Glutamatergic neuron (in vitro differentiated cells): ENCODE results near the gene RPS28. TPM values are rescaled to one million over a fixed set of nuclear protein-coding genes. Genes with fewer than 3 reads are reported as not detected.
A peak's percentile ranks its signal among the peaks of the same experiment; 100 is the strongest.
"Not testable (repeated sequence)": the region's sequence is repeated elsewhere in the genome, so short reads cannot be mapped to it uniquely, and the experiment has no call there.

Experiments
- DNase-seq: peaks from one replicate; pipeline ENCODE4 v3.0.0; 2022
- H3K27ac Mint-ChIP-seq: one replicate; pipeline ENCODE4 v1.8.0; 2020; ENCODE audit warnings: mild to moderate bottlenecking, mixed read lengths, inconsistent platforms; ENCODE audit not compliant: unreplicated experiment
- H3K27me3 Mint-ChIP-seq: one replicate; pipeline ENCODE4 v1.8.0; 2020; ENCODE audit warnings: mild to moderate bottlenecking, moderate library complexity, mixed read lengths, inconsistent platforms; ENCODE audit not compliant: unreplicated experiment
- H3K36me3 Mint-ChIP-seq: one replicate; pipeline ENCODE4 v1.8.0; 2020; ENCODE audit warnings: mild to moderate bottlenecking, mixed read lengths, inconsistent platforms; ENCODE audit not compliant: unreplicated experiment
- H3K4me1 Mint-ChIP-seq: one replicate; pipeline ENCODE4 v1.8.0; 2020; ENCODE audit warnings: mild to moderate bottlenecking, low read depth, mixed read lengths, inconsistent platforms; ENCODE audit not compliant: unreplicated experiment
- H3K4me3 Mint-ChIP-seq: one replicate; pipeline ENCODE4 v1.8.0; 2020; ENCODE audit warnings: mild to moderate bottlenecking, mixed read lengths, inconsistent platforms; ENCODE audit not compliant: unreplicated experiment
- H3K9me3 Mint-ChIP-seq: one replicate; pipeline ENCODE4 v1.8.0; 2020; ENCODE audit warnings: mild to moderate bottlenecking, moderate library complexity, mixed read lengths, inconsistent platforms; ENCODE audit not compliant: unreplicated experiment
- long read RNA-seq: library from polyadenylated mRNA; unstranded; transcript quantifications from one replicate; pipeline ENCODE4 v2.0.0, GENCODE V29; 2020; ENCODE audit not compliant: unreplicated experiment
- total RNA-seq: library from RNA; stranded (reverse); fragmentation: NEBNext Ultra II Directional; extraction: Animal tissue kit (Norgen Biotek cat#: 25700); gene quantifications from one replicate; pipeline ENCODE4 v1.2.1, GENCODE V29; 2021; ENCODE audit not compliant: unreplicated experiment
- TF ChIP-seq, protein P1 (sequence below): fragments of 200-600 bp; sonication (generic); IDR thresholded peaks from one replicate; pipeline ENCODE4 v1.5.0; 2021; ENCODE audit not compliant: partially characterized antibody, unreplicated experiment

RPS28 gene
- 1,030 TPM for total RNA-seq
- long read RNA-seq, transcript RPS28-203 (4 exons, 1,326 nt), result major isoform, 396 of 420 reads
- long read RNA-seq, transcript RPS28-202 (3 exons, 1,523 nt), result minor isoform, 9 of 420 reads
- long read RNA-seq, partial matches to known transcripts, result 0 of 420 reads
- long read RNA-seq, other reads (novel, unspliced or antisense), result 14 of 420 reads

- TF ChIP-seq, protein P1, sequence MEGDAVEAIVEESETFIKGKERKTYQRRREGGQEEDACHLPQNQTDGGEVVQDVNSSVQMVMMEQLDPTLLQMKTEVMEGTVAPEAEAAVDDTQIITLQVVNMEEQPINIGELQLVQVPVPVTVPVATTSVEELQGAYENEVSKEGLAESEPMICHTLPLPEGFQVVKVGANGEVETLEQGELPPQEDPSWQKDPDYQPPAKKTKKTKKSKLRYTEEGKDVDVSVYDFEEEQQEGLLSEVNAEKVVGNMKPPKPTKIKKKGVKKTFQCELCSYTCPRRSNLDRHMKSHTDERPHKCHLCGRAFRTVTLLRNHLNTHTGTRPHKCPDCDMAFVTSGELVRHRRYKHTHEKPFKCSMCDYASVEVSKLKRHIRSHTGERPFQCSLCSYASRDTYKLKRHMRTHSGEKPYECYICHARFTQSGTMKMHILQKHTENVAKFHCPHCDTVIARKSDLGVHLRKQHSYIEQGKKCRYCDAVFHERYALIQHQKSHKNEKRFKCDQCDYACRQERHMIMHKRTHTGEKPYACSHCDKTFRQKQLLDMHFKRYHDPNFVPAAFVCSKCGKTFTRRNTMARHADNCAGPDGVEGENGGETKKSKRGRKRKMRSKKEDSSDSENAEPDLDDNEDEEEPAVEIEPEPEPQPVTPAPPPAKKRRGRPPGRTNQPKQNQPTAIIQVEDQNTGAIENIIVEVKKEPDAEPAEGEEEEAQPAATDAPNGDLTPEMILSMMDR, result no peak
- peak; percentile 97 for DNase-seq
- H3K36me3 Mint-ChIP-seq, result no peaks in the 10 kb centered on the region
- peaks cover 7% of the 10 kb centered on the region for H3K4me1 Mint-ChIP-seq
- peaks cover 9% of the 10 kb centered on the region for H3K9me3 Mint-ChIP-seq
- peak within 1 kb of the TSS; percentile 98 for H3K4me3 Mint-ChIP-seq
- peaks cover 4% of the 10 kb centered on the region for H3K27me3 Mint-ChIP-seq
- peak within 1 kb of the TSS; percentile 98 for H3K27ac Mint-ChIP-seq
Measured at GRCh38 chr19:8321067-8321985, at the start of gene RPS28, which contains the start of gene NDUFA7. RPS28 (plus strand) TSS chr19:8321496; CDS start chr19:8321531, 35 bp downstream. NDUFA7 (minus strand) TSS chr19:8321375; CDS start chr19:8321358, 17 bp downstream.

DNA sequence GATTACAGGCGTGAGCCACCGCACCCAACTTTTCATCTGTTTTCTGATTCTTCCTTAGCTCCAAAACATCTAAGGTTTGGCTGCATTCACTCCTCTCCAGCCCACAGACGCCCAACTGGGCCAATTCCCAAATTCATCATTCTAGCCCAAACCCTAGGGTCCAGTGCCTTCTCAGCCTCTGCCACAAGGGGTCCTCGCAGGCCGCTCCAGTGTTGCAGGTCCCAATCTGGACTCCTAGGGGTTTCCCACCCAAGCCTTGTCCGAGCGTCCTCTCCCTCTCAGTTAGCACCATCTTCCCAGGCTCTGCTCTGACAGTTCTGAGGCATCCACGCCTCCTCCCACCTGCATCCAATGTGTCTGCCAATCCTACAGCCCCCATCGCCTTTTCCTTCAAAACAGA lies 44.8 kb upstream of the RPS28 start:
- H3K4me1 Mint-ChIP-seq, H3K4me3 Mint-ChIP-seq, H3K36me3 Mint-ChIP-seq, H3K27ac Mint-ChIP-seq, DNase-seq, H3K9me3 Mint-ChIP-seq, H3K27me3 Mint-ChIP-seq: not testable (repeated sequence)

DNA sequence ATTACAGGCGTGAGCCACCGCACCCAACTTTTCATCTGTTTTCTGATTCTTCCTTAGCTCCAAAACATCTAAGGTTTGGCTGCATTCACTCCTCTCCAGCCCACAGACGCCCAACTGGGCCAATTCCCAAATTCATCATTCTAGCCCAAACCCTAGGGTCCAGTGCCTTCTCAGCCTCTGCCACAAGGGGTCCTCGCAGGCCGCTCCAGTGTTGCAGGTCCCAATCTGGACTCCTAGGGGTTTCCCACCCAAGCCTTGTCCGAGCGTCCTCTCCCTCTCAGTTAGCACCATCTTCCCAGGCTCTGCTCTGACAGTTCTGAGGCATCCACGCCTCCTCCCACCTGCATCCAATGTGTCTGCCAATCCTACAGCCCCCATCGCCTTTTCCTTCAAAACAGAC lies 30.0 kb upstream of the RPS28 start:
- not testable (repeated sequence) for H3K9me3 Mint-ChIP-seq, H3K4me3 Mint-ChIP-seq, H3K27ac Mint-ChIP-seq, H3K27me3 Mint-ChIP-seq, H3K4me1 Mint-ChIP-seq, DNase-seq, H3K36me3 Mint-ChIP-seq

- H3K4me1 Mint-ChIP-seq, result peaks cover 2% of the 10 kb centered on the region
- no peaks in the 10 kb centered on the region for H3K9me3 Mint-ChIP-seq
- no peak overlapping the region for H3K4me3 Mint-ChIP-seq
- no peaks in the 10 kb centered on the region for H3K27me3 Mint-ChIP-seq
- no peak for DNase-seq
- no peaks in the 10 kb centered on the region for H3K36me3 Mint-ChIP-seq
- no peak overlapping the region for H3K27ac Mint-ChIP-seq
- TF ChIP-seq, protein P1, result no peak
Measured at GRCh38 chr19:8302357-8302691, 19.0 kb upstream of the RPS28 start.

GRCh38 chr19:8302734-8303133 lies 18.6 kb upstream of the RPS28 start:
- peaks cover 6% of the 10 kb centered on the region for H3K4me1 Mint-ChIP-seq

More at GRCh38 chr19:8302734-8303133, 18.6 kb upstream of the RPS28 start:
- H3K27me3 Mint-ChIP-seq, result peaks cover 3% of the 10 kb centered on the region
- no peaks in the 10 kb centered on the region for H3K36me3 Mint-ChIP-seq
- no peak for DNase-seq
- TF ChIP-seq, protein P1, result no peak
- no peak overlapping the region for H3K4me3 Mint-ChIP-seq
- no peaks in the 10 kb centered on the region for H3K9me3 Mint-ChIP-seq
- H3K27ac Mint-ChIP-seq, result no peak overlapping the region
